Right lobe of liver (tissue), 4 donors: Measurements from ENCODE around the gene POLE4.

Experiments used
- CTCF ChIP-seq, 4 donors: fragments of 200-600 bp in 3 of 4; fragments of 450-650 bp in 1 of 4; IDR thresholded peaks; one replicate each; pipeline versions ENCODE4 v1.5.1 to v1.8.0; 2016 to 2022; ENCODE audit warnings: antibody characterized with exemption in 4 of 4, mild to moderate bottlenecking in 2 of 4
- POLR2A ChIP-seq: fragments of 450-650 bp; IDR thresholded peaks from one replicate; pipeline ENCODE4 v1.6.1; 2017; ENCODE audit warnings: antibody characterized with exemption, mild to moderate bottlenecking
- donor health status: DM: no; HTN: no; CAD: no.
- donor health status: DM: no; HTN: no; CAD: no.
- donor health status: DM: no; HTN: yes; CAD: no.

GRCh38 chr2:74959106-74959751 lies 786 bp downstream of the POLE4 start:
- TF ChIP-seq POLR2A (no peak), CTCF (IDR thresholded peaks at IDR 0.05) (no peak)
